HG03520 (cell line): ENCODE results near the gene FILIP1L.

Source experiments
- ATAC-seq: cut with Tn5 transposase; IDR thresholded peaks from one replicate; pipeline ENCODE4 v1.9.1; 2021; ENCODE audit warnings: mild to moderate bottlenecking, moderate library complexity; ENCODE audit not compliant: unreplicated experiment

FILIP1L gene

DNA sequence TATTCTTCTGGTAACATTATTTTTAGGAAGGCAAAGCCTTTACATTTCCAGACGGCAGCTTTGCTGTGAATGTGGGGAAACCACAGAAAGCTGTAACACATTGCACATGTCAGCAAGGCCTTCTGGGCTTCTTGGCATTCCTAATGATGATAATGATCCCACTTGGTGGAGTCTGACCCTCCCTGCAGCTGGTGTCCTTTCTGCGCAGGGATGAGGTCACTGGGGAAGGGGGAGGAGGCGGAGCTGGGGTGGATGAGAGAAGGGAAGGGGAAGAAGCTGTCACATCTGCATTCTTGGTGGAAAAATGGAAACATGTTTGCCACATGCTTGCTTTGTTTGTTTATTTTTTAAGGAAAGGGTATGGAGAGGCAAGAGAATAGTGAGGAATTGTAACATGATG is 68.6 kb downstream of the FILIP1L start:
- no peak for ATAC-seq

DNA sequence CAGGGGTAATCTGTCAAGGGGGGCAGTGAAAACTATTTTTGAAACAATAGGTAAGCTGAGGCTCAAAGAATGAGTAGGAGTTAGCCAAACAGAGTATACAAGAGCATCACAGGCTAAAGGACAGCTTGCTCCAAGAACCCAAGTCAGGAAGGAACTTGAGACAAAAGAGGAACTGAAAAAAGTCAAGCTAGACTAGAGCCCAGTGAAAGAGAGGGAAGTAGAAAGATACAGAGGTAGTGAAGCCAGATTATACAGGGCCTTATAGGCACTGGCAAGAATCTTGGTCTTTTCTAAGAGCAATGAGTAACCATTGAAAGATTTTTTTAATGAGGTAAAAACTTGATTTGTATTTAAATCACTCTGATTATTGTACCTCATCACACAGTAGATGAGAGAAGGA is 69.9 kb downstream of the FILIP1L start:
- peak; percentile 81 for ATAC-seq

DNA sequence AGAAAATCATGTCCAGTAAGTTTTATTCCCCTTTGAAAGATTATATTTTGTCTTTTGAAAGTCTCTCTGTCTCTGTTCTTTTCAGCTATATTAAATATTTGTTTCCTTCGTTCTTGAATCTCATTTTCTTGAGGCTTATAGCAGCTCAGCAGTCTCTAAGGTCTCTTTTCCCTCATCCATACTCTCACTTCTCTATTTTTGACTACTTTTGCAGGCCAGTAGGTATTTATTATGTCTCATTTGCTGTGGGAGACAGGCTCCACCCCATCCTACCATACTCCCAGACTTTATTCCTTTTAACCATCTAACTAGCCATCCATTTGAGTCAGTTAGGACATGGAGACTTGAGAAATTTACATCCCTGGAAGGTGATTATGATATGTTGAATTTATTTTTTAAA is 71.0 kb downstream of the FILIP1L start:
- ATAC-seq: no peak

DNA sequence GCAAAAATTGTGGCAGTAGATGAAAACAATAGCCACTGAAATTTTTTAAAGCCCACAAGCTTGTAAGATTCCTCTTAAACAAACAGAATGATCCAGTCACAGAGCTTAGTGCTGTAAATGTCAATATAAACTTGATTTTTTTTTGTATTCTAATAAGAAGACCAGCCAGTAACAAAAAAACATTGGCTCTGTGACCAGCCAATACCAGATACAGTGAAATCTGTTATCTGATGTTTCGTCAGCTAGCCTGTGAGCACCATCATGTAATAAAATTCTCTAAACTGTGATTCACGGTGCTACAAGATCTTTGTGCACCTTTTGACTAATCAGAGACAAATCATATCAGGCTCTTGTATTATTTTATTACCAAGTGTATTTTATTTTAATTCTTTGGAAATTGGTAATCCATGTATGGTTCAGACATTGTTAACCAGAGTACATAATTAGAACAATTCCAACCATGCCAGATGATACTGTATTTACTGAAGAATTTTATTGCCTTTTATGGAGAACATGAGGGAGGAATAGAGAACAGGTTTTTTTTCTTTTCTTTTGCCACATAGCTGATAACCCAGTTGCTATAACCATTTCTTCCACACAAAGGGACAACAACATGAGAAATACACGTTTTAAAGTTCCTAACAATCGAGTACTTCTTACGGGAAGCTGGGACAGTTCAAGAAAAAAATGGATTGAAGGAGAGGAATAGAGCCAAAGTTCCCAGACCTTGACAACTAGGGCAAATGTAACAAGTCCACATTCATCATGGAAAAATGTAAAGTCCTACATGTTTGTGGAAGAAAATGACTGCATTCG is 71.9 kb downstream of the FILIP1L start:
- ATAC-seq: no peak

DNA sequence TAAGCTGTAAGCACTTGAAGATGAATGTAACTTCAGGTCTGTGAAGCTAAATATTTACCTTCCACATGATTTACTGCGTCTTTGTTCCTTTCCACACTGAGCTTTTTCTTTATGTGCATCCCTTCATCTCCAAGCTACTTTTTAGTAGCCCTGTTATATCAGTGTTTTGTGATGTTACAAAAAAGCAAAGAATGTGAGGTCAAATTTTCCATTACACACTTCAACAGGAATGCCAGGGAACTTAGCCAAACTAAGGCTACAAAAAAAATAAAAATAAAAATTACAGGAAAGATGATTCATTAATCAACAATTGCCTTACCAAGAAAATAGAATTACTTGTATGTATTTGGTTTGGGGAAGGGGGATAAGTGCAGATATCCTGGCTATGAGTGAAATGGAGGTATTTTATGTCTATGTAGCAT is 73.0 kb downstream of the FILIP1L start:
- no peak for ATAC-seq

DNA sequence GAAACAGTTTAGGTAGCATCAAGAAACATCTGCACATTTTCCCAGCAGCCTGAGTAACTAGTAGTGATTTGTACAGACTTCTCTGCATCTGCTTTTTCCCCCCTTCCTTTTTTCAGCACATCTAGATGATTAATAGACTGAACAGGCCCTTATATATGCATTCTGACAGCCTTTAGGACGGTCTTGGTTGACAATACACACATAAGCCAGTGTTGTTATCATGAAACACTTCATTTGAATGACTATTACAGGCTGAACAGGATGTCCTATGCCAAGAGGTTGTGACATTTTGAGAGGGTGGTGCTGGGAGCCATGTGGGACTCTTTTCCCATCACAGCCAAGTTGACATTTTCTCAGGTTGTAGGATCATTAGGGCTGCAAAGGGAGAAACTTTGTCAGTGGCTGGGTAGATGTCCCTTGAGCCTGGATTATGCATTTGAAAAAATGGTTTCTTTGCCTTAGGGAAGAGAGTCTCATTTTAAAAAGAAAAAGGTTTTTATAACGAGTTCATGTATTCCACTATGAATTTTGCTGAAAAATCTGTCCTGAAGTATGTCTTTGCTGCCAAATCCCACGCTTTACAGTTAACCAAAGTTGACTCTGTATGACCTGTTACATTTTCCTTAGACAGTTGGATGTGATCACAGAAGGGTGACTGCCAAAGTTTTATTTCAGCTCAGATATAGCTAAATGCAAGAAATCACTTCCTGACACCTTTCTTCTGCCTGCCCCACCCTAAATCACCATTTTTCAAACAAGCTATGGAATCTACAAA is 73.7 kb downstream of the FILIP1L start:
- no peak for ATAC-seq

DNA sequence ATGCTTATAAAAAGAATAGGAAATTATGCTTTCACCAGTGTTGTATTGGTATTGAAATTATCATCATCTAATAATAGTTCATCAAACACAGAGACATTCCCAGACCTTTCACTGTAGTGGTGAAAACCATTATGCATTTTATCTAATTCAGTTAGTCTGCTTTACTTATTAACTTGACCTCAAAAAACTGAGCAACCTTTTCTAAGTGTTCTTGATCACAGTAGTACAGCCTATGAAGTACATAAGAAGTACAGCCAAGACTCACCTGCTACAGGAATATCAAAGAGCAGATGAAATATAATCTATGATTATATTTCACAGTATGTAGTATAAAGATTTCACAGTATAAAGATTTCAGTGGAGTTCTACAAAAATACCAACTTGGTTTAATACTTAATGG is 75.2 kb downstream of the FILIP1L start:
- no peak for ATAC-seq

DNA sequence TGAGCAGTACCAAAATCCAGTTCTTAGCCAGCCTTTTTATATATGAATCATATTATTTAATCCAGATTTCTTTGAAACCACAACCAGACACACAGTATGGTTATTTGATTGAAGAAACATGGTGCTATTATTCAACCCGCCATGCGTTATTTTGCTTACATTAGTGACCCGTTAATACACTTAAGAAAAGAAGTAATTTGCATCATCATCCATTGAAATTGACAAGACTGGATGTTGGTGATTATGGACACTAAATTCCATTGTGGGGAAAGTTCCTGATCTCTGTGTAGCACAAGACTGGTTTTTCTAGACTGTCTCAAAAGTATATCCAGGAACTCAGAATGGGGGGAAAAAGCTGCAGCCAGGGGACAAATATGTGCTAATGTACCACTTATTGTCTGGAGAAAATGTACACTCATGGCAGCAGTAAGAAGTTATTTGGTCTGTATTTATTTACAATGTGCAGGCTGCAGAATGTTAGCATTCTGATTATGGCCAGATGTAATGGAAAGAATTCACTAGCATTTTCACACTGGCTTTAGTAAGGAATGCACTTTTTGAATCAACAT is 80.3 kb downstream of the FILIP1L start:
- ATAC-seq: no peak

DNA sequence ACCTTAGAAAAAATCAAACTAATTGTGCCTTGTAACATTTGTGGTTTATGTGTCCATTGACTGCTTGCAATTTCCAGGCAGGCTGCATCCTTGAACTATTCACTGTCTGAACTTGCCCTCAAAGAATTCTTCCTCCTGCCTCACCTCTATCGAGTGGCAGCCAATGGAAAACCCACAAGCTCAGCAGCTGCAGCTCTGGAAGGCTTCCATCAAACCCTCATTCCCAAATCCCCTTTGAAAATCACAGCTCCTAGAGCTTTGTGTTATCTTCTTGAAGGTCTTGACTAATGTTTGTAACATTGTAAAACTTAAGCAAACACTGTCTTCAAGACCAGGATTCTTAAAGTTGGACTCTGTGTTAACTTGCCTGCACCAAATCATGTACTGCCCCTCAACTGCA is 81.1 kb downstream of the FILIP1L start:
- ATAC-seq: no peak

DNA sequence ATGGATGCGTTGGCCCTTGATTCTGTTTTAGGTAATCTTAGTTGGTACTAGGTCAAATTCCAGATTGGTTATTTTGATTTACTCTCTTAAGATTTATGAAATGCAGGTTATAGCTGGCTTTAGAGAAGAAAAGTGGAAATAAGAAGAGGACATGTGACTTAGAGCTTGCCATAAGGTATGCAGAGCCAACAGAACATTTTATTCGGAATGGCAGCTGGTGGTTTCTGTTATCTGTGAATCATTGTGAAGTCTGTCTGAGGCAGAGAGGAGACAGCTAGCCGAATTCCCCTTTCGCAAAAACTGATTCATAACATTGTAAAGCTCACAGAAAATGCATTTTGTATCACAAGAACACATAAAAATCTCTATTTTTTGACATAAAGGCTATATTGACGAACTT is 82.1 kb downstream of the FILIP1L start:
- ATAC-seq: no peak

DNA sequence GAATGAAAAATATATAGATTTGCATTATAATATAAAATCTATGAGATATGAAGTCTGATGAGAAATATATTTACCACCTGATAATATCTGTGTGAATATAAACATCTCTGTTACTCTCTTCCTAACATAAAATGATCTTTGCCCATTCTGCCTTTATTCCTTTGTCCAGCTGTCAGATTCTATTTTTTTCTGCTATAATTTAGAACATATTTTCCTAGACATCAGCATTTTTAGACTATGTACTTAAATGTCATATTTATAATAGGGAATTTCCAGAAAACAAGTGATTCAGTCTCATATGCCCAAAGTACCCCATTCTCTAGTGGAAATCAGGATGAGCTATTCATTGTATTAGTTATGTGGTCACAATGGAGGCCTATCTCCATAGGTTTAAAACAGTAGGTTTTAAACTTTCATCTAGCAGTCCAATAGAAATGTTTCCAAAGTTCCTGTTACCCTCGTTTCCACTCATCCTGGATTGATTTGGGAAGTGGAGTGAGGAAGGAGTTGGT is 83.3 kb downstream of the FILIP1L start:
- no peak for ATAC-seq

DNA sequence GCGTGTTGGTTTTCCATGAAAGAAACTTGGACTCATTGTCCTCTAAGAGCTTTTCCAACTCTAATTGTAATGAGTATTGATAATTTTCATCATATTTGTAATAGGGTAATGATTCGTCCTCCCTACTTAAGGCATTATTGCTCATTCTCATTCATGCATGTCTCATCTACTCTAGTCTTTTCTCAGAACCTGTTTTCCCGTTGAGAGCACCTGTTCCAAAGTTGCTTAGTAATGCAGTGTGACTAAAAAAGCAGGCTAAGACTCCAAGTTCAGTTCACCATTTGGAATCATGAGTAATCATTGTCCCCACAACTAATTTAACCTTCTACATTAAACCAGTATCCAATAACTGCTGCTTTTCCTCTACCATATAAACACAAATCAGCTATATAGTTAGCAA is 84.0 kb downstream of the FILIP1L start:
- no peak for ATAC-seq

DNA sequence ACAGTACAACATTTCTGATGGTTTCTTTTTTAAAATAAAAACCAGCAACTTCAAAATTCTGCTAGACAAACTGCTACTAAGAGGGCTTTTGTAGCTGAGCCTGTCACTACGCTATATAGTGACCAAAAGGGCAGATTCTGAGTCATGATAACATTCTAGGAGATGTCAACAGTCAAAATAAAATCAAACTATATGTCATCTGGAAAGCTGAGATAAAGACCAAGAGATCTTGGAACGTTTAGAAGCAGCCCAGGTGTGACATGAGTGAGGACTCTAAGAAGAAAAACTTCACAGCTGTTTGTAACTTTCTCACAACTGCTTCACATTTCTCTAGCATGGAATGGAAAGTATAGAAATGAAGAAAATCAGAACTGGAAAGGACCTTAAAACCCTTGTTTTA is 84.6 kb downstream of the FILIP1L start:
- ATAC-seq: peak; percentile 59

DNA sequence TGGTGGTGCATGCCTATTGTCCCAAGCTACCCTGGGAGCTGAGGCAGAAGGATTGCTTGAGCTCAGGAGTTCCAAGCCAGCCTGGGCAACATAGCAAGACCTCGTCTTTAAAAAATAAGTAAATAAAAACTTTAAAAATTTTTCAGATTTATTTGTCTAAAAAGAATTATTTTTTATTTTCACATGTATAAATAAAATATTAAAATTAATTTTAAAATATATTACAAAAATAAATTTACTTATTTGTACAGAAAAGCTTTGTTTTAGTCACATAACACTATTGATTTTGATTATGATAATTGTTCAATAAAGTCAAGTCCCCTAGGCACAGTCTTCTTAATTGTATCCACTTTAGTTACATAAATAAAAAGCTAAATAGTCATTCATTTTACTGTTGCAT is 85.2 kb downstream of the FILIP1L start:
- no peak for ATAC-seq

DNA sequence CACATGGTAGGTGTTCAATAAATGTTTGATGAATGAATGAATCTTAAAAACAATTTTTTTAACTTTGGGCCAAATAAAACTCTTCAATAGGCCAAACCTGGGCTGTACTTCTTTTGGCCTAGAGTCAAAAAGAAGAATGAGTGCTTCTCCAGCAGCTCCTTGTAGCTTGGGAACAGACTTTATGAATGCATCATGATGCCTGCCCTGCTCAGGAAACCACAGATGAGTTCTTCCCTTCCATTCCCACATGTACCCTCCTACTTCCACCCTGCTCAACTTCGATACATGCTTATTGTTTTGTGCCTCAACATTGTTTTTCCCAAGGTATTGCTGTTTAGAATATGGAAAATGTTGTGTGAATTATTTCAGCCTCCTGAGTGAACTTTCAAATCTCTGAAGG is 87.0 kb downstream of the FILIP1L start:
- no peak for ATAC-seq

DNA sequence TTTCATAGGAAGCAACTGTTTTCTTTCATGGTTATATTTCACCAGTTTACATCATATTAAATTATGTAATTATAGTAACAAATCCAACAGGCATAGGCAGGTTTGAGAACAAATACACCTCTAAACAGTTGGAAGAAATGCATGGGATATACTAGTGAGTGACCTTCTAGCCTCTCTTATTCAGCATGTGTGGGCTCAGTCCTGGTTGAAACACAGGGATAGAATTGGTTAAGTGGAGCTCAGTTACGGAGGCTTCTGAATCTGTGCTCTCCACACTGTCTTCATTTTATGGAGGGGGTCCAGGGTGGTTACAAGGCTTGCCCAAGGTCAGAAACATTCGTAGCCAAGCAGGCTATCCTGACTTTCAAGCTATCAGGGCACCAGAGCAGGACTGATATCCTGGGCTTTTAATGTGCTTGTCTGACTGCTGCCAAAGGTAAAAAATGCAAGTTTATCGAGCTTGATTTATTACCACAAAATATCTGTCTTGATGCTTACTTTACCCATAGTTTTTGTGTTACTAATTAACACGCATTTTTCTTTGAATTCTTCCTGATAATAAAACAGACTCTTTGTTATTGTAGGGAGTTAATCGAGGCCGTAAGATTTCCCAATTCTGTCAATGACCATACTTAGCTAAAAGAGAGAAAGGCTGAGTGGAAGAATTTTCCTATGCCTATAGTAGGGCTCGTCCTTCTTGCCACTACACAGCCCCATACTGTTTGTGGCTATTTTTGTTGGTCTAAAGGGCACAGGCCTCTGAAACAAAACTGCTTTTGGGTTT is 89.6 kb downstream of the FILIP1L start:
- ATAC-seq: no peak

DNA sequence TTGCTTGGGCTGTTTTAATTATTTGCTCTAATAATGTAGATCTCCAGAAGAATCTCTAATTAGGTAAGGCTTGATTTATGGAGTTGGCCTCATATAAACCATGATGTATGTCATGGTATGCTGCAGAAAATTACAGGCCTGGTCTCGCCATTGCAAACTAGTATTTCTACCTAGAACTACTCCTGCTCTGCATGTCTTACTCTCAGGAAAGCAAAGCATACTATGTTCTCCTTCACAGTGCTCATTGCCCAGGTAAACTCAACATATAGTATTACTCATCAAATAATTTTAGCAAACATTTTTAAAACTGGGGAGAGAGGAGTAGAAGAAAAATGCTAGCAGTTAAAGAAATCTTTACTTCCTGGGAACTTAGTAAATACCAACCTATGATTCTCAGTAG is 90.7 kb downstream of the FILIP1L start:
- no peak for ATAC-seq

DNA sequence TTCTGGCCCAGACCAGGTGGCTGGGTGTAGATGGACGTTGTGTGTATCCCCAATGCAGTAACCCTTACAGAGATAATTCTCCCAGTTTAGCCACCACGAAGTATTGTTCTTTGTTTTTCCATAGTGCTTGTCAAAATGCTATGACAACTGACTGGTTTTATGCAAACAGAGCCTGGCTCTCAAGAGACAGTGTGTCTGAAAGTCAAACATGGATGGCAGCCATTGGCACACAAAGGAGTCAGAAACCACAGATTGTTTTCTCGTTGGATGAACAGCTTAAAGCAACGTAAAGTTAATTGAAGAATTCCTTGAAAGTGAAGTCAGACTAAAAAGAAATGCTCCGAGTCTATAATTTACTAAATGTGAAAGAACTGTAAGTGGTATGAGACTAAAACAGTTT is 91.2 kb downstream of the FILIP1L start:
- ATAC-seq: no peak

DNA sequence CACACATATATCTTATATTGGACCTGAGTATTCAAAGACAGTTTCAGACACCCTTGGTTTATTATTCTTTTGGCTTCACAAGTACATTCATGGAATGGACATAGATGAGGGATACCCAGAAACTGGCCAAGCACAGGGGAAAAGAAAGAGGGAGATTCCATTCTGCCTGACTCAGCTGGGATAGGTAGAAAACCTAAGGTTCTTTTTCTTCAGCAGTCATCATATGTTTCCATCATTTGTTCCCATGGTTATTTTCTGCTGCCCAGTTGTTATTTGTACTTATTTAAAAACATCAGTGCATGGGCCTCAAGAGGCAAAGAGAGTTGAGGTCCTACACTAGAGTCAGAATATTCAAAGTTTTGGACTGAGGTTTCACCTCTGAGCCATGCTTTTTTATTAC is 91.8 kb downstream of the FILIP1L start:
- no peak for ATAC-seq

DNA sequence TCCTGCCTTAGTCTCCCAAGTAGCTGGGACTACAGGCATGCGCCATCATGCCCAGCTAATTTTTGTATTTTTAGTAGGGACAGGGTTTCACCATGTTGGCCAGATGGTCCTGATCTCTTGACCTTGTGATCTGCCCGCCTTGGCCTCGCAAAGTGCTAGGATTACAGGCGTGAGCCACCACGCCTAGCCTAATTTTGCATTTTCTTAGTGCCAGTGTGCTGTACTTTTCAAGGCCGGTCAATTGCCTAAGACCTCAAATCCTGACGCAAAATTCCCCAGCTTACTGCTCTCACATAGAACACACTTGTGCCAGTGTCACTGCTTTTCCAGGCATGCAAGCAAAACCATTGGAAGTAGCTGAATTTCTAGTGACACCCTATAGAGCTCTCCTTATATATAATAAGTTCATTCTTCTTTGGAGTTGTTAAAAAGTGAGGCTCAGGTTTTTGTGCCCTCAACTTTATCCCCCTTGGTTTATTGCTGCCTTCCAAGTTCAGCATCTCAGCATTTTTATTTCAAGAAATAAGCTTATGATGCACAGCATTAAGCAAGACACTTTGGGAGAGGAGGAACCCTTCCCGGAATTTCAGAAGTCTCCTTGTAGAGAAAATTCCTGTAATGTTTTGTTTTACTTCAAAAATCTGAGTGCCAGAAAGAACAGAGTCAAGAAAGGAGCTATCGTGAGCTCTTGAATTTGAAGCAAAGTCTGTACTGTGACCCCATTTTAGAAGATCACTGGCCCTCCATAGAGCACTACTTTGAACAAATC is 93.2 kb downstream of the FILIP1L start:
- ATAC-seq: no peak
